ENCODE data around the gene DLD. TPM values are rescaled to one million over a fixed set of nuclear protein-coding genes. Genes with fewer than 3 reads are reported as not detected.
"Not testable (repeated sequence)": the region's sequence is repeated elsewhere in the genome, so short reads cannot be mapped to it uniquely, and the experiment has no call there.

Gene DLD
- total and polyA plus RNA-seq, 3 donors from 2014 or later = 50.2 to 63.7 (median 57.3) TPM

DNA sequence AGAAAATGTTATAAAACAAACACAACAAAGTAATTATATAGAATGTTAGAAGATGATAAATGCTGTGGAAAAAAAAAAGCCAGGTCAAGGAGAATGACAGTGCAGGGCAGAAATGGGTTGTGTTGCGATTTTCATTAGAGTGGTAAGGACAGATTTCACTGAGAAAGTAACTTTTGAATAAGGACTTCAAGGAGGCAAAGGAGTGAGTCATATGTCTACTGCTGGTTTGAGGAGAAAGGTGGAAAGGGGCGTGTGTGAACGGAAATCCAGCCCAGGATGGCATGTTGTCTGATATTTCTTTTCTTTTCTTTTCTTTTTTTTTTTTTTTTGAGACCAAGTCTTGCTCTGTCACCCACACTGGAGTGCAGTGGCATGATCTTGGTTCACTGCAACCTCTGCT, 12.3 kb upstream of the DLD start:
- TF ChIP-seq POLR2A (IDR thresholded peaks at IDR 0.05) = no peak
- TF ChIP-seq, protein P1, sequence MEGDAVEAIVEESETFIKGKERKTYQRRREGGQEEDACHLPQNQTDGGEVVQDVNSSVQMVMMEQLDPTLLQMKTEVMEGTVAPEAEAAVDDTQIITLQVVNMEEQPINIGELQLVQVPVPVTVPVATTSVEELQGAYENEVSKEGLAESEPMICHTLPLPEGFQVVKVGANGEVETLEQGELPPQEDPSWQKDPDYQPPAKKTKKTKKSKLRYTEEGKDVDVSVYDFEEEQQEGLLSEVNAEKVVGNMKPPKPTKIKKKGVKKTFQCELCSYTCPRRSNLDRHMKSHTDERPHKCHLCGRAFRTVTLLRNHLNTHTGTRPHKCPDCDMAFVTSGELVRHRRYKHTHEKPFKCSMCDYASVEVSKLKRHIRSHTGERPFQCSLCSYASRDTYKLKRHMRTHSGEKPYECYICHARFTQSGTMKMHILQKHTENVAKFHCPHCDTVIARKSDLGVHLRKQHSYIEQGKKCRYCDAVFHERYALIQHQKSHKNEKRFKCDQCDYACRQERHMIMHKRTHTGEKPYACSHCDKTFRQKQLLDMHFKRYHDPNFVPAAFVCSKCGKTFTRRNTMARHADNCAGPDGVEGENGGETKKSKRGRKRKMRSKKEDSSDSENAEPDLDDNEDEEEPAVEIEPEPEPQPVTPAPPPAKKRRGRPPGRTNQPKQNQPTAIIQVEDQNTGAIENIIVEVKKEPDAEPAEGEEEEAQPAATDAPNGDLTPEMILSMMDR (IDR thresholded peaks at IDR 0.05) = no peak
- H3K4me3 ChIP-seq = no peak overlapping the region
- 59 to 76% methylated on average over 3 of the region's 3 CpGs for WGBS, 2 donors
- no peaks in the 10 kb centered on the region for H3K36me3 ChIP-seq (ENCODE audit: low read depth, missing control alignments)
- H3K9me3 ChIP-seq = no peaks in the 10 kb centered on the region
- intact Hi-C loops (cut with DNase I; ENCODE audit: low total_unique reads) = loop anchor here (10.0 kb wide), 1 partner anchor 134 kb away; the partner anchor contains the start of gene CBLL1
- H3K27me3 ChIP-seq = no peaks in the 10 kb centered on the region
- DNase-seq = no peak
- H3K27ac ChIP-seq = no peak overlapping the region
- no peaks in the 10 kb centered on the region for H3K4me1 ChIP-seq

DNA sequence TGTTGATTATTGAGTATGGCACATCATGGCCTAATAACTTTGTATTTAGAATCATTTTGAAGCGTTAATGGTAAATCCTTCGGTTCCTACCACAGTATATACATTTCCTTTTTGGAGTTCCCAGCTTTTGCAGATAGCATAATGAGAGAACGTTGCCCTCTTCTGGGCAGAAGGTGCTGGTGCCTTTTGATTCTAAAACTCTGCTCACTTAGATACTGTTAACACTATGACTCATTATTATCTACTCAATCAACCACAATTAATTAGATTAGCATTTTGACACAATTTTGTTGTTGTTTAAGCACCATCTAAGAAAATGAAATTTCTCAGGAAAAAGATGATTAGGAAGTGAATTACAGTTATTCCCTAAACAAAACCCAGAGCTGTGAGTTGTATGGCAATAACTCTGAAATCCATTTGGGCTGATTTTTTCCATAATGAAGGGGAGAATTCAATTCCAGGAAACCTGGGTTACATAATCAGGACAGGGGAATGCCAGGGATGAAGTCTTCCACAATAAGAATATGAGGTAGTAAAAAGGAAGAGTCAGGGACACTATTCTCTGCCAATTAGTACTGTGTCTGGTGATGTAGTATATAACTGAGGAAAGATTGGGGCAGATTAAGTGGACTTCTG, 11.5 kb upstream of the DLD start:
- intact Hi-C loops (cut with DNase I; ENCODE audit: low total_unique reads) = loop anchor here (10.0 kb wide), 1 partner anchor 135 kb away; the partner anchor contains the start of gene CBLL1
- Histone ChIP-seq H3K36me3 (ENCODE audit: low read depth, missing control alignments) (no peaks in the 10 kb centered on the region), H3K27ac (no peak overlapping the region), H3K4me3 (no peak overlapping the region), H3K27me3 (no peaks in the 10 kb centered on the region), H3K4me1 (no peaks in the 10 kb centered on the region), H3K9me3 (no peaks in the 10 kb centered on the region)
- 18% methylated on average over 3 of the region's 3 CpGs for WGBS, 2 donors
- TF ChIP-seq, protein P1 (IDR thresholded peaks at IDR 0.05) = peak; percentile 61 to 71 (median 69)
- no peak for TF ChIP-seq POLR2A (IDR thresholded peaks at IDR 0.05)
- peak; percentile 71 for DNase-seq

DNA sequence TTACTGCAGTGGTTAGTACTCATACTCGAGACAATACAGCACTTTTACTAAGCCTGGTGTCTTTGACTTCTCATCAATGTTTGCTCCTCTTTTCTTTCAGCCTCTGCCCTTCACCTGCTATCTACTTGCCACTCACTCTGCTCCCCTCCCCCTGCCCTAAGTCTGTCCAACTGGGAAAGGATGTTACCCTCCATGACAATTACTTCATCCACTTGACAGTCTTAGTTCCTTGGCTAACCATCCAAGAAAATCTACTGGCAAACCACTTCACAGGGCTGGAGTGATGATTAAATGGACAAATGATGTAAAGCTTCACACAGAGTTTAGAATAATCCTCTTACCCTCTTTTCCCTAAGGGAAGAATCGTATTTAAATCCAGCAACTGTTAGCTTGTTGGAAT, 8.2 kb upstream of the DLD start:
- H3K27me3 ChIP-seq = no peaks in the 10 kb centered on the region
- TF ChIP-seq POLR2A (IDR thresholded peaks at IDR 0.05) = no peak
- TF ChIP-seq, protein P1 (IDR thresholded peaks at IDR 0.05) = no peak
- DNase-seq = no peak
- no peak overlapping the region for H3K4me3 ChIP-seq
- no peaks in the 10 kb centered on the region for H3K4me1 ChIP-seq
- no peak overlapping the region for H3K27ac ChIP-seq
- intact Hi-C loops (cut with DNase I; ENCODE audit: low total_unique reads) = no loop called here
- WGBS, 2 donors = 87 to 89% methylated on average over 2 of the region's 2 CpGs
- no peaks in the 10 kb centered on the region for H3K9me3 ChIP-seq
- H3K36me3 ChIP-seq (ENCODE audit: low read depth, missing control alignments) = no peaks in the 10 kb centered on the region

DNA sequence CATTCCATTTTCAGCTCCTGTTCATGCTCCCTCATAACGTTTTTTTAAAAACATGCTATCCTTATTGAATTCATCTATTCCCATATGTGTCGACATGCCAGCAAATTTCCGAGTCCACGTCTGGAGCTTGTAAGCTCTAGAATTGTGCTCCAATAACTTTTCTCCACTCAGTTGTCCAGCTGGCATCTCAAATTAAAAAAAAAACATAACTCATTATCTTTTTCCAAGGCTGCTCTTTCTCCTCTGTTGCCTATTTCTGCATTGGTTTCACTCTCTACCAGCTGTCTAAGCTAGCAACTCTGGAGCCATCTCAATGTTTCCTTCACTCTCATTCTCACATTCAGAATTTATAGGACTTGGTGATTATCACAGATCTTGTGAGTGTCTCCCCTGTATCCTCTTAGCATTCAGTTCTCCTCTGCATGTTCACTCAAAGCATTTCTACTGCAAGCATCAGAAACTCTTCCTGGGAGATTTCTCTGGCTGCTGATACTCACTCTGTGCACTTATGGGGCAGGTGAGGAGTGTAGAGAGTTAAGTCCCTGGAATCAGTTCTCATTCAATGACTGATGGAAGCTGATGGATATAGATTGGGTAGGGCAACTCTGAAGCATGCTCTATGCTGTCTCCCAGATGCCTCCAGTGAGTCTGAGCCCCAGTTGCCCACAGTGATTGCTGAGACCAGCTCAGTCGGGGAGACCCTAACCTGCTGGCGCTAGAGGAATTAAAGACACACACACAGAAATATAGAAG, 6.7 kb upstream of the DLD start:
- 74 to 82% methylated on average over 6 of the region's 6 CpGs for WGBS, 2 donors
- no peak overlapping the region for H3K27ac ChIP-seq
- no peaks in the 10 kb centered on the region for H3K36me3 ChIP-seq (ENCODE audit: low read depth, missing control alignments)
- no peak for TF ChIP-seq POLR2A (IDR thresholded peaks at IDR 0.05)
- TF ChIP-seq, protein P1 (IDR thresholded peaks at IDR 0.05) = no peak
- H3K4me1 ChIP-seq = no peaks in the 10 kb centered on the region
- no peaks in the 10 kb centered on the region for H3K27me3 ChIP-seq
- H3K4me3 ChIP-seq = no peak overlapping the region
- no peak for DNase-seq
- intact Hi-C loops (cut with DNase I; ENCODE audit: low total_unique reads) = no loop called here
- H3K9me3 ChIP-seq = no peaks in the 10 kb centered on the region

DNA sequence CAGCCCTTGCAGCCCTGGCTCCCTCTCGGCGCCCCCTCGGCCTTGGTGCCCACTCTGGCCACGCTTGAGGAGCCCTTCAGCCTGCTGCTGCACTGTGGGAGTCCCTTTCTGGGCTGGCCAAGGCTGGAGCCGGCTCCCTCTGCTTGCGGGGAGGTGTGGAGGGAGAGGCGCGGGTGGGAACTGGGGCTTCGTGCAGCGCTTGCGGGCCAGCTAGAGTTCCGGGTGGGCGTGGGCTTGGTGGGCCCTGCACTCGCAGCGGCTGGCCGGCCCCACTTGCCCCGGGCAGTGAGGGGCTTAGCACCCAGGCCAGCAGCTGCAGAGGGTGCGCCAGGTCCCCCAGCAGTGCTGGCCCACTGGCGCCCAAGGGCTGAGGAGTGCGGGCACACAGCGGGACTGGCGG, 3.2 kb upstream of the DLD start:
- H3K27me3 ChIP-seq; H3K9me3 ChIP-seq; H3K27ac ChIP-seq; H3K4me1 ChIP-seq; intact Hi-C loops (cut with DNase I; ENCODE audit: low total_unique reads); DNase-seq; H3K36me3 ChIP-seq (ENCODE audit: low read depth, missing control alignments): not testable (repeated sequence)
- peak overlapping the region; percentile 15 to 32 for H3K4me3 ChIP-seq
- 65 to 90% methylated on average over 4 to 19 of the region's 22 CpGs for WGBS, 2 donors

All from testis (tissue), 3 donors.